HG03175 (cell line): ENCODE results near the gene PLGRKT.
A peak's percentile ranks its signal among the peaks of the same experiment; 100 is the strongest.
"Not testable (repeated sequence)": the region's sequence is repeated elsewhere in the genome, so short reads cannot be mapped to it uniquely, and the experiment has no call there.

Experiments used
- ATAC-seq: cut with Tn5 transposase; IDR thresholded peaks from one replicate; pipeline ENCODE4 v1.9.1; 2021; ENCODE audit warnings: mild to moderate bottlenecking, moderate library complexity; ENCODE audit not compliant: unreplicated experiment

Gene PLGRKT

GRCh38 chr9:5388026-5388819, 49.5 kb downstream of the PLGRKT start:
- no peak for ATAC-seq

- no peak for ATAC-seq
These were observed 53.3 kb downstream of the PLGRKT start for GRCh38 chr9:5384436-5384835.

GRCh38 chr9:5382479-5382878, 55.2 kb downstream of the PLGRKT start:
- no peak for ATAC-seq

GRCh38 chr9:5375790-5376477, 61.8 kb downstream of the PLGRKT start:
- no peak for ATAC-seq

- no peak for ATAC-seq
These were observed 62.6 kb downstream of the PLGRKT start for GRCh38 chr9:5375091-5375490.

GRCh38 chr9:5364294-5365024, 73.3 kb downstream of the PLGRKT start:
- ATAC-seq = peak; percentile 89

- no peak for ATAC-seq
These were observed 76.3 kb downstream of the PLGRKT start for GRCh38 chr9:5361326-5362010.

GRCh38 chr9:5360341-5360740, 77.4 kb downstream of the PLGRKT start:
- no peak for ATAC-seq

- no peak for ATAC-seq
These were observed 80.2 kb downstream of the PLGRKT start for GRCh38 chr9:5357431-5358105.

- no peak for ATAC-seq
These were observed 81.9 kb downstream of the PLGRKT start for GRCh38 chr9:5355817-5356216.

GRCh38 chr9:5355226-5355625, 82.5 kb downstream of the PLGRKT start:
- ATAC-seq = no peak

- ATAC-seq = no peak
These were observed 83.5 kb downstream of the PLGRKT start for GRCh38 chr9:5354184-5354583.

- no peak for ATAC-seq
These were observed 85.0 kb downstream of the PLGRKT start for GRCh38 chr9:5352637-5353248.

GRCh38 chr9:5338992-5339981, 98.4 kb downstream of the PLGRKT start, which contains the start of gene RLN1:
Gene RLN1 (minus strand): TSS chr9:5339876. CDS start chr9:5339746, 130 bp downstream.
- peak; percentile 99 for ATAC-seq

GRCh38 chr9:5336688-5337087, 101.0 kb downstream of the PLGRKT start:
- no peak for ATAC-seq

- ATAC-seq = not testable (repeated sequence)
These were observed 106.4 kb downstream of the PLGRKT start for GRCh38 chr9:5331276-5331675.

- no peak for ATAC-seq
These were observed 110.7 kb downstream of the PLGRKT start for GRCh38 chr9:5326893-5327548.

GRCh38 chr9:5326187-5326586, 111.5 kb downstream of the PLGRKT start:
- no peak for ATAC-seq
